Sigmoid colon (tissue), 7 donors: Measurements from ENCODE around the gene PFKL. TPM values are rescaled to one million over a fixed set of nuclear protein-coding genes. Genes with fewer than 3 reads are reported as not detected.

ENCODE experiments used
- DNase-seq: peaks from one replicate; pipeline ENCODE4 v3.0.0-alpha.2; 2019
- H3K27ac ChIP-seq, 4 donors: fragments of 200-600 bp; sonication (generic); one replicate each; pipeline ENCODE4 v1.5.1; 2016 to 2019; ENCODE audit warnings: mild to moderate bottlenecking in 1 of 4
- H3K27me3 ChIP-seq, 3 donors: fragments of 200-600 bp; sonication (generic); one replicate each; pipeline ENCODE4 v1.5.1; 2019; ENCODE audit warnings: mild to moderate bottlenecking in 1 of 3
- H3K36me3 ChIP-seq, 4 donors: fragments of 200-600 bp; sonication (generic); one replicate each; pipeline ENCODE4 v1.5.1; 2016 to 2019
- H3K4me1 ChIP-seq, 4 donors: fragments of 200-600 bp; sonication (generic); one replicate each; pipeline ENCODE4 v1.5.1; 2017 to 2019
- H3K4me3 ChIP-seq, 4 donors: fragments of 200-600 bp; sonication (generic); one replicate each; pipeline ENCODE4 v1.5.1; 2017 to 2019; ENCODE audit warnings: mild to moderate bottlenecking in 2 of 4, moderate library complexity in 1 of 4
- H3K9me3 ChIP-seq, 4 donors: fragments of 200-600 bp in 3 of 4; sonication (generic) in 3 of 4; one replicate each; pipeline versions ENCODE4 v1.5.1 to v1.6.1; 2013 to 2019
- EP300 ChIP-seq, 4 donors: sonication (generic); formaldehyde crosslinking; IDR thresholded peaks; one replicate each; pipeline ENCODE4 v1.6.1; 2017; ENCODE audit warnings: antibody characterized with exemption in 4 of 4
- POLR2A ChIP-seq, 2 donors: fragments of 450-650 bp; IDR thresholded peaks; one replicate each; pipeline ENCODE4 v1.6.1; 2016; ENCODE audit warnings: antibody characterized with exemption in 2 of 2, mild to moderate bottlenecking in 2 of 2, moderate library complexity in 2 of 2
- POLR2AphosphoS5 ChIP-seq, 4 donors: sonication (generic); formaldehyde crosslinking; IDR thresholded peaks; one replicate each; pipeline ENCODE4 v1.6.1; 2017; ENCODE audit warnings: antibody characterized with exemption in 4 of 4
- WGBS, 2 donors: extraction: QIAGEN DNeasy Blood & Tissue Kit; methylation state at CpG; one replicate each; pipeline ENCODE4 v1.1.7; 2013; 5-methylcytosine and 5-hydroxymethylcytosine counted together
- intact Hi-C: fragments of 100-400 bp; cut with DNase I; formaldehyde crosslinking; loops from one replicate; pipeline ENCODE4 v1.15.1; 2023
- polyA plus RNA-seq, 3 donors: library from polyadenylated mRNA; stranded (reverse); fragments of 200-250 nt; gene quantifications; one replicate each; pipeline ENCODE4 v1.2.3, GENCODE V29; 2013
- total RNA-seq, 4 donors: library from RNA; depleted of rRNA; stranded (reverse); fragments of >200 nt; gene quantifications; one replicate each; pipeline ENCODE4 v1.1.0, GENCODE V29; 2016
- TF ChIP-seq, protein P1 (sequence below), 4 experiments: fragments of 450-650 bp in 3 of 4; fragments of 200-600 bp in 1 of 4; IDR thresholded peaks; one replicate each; pipeline ENCODE4 v1.5.1; 2016 to 2019; ENCODE audit warnings: antibody characterized with exemption in 4 of 4, mild to moderate bottlenecking in 3 of 4, moderate library complexity in 2 of 4
- donor health status: healthy with polysubstance abuse.
- donor health status: Bipolar disorder and iron deficiency.
- donor health status: healthy.

PFKL gene
- total and polyA plus RNA-seq, 7 donors: 38.0 to 159 (median 69.8) TPM

DNA sequence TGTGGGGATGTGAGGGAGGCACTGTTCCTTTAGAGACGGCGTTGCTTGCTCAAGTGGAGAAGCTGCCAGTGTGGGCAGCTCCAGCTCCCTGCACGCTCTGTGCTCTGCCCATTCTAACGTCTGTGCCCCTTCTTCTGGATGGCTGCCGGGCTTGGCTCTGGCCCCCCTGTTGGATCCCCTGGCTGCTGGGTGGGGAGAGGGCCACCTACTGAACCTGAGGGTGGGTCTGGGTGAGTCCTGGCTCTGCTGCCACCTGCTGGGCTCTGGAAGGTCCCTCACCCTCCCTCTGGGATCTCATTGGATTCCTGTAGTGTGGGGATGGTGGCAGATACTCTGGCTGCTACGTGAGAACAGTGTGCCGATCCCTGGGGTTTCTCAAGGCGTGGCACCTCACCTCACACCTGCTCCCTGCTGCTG is 5.0 kb downstream of the PFKL start:
- no peak for DNase-seq
- TF ChIP-seq EP300 (IDR thresholded peaks at IDR 0.05): no peak
- TF ChIP-seq, protein P1, sequence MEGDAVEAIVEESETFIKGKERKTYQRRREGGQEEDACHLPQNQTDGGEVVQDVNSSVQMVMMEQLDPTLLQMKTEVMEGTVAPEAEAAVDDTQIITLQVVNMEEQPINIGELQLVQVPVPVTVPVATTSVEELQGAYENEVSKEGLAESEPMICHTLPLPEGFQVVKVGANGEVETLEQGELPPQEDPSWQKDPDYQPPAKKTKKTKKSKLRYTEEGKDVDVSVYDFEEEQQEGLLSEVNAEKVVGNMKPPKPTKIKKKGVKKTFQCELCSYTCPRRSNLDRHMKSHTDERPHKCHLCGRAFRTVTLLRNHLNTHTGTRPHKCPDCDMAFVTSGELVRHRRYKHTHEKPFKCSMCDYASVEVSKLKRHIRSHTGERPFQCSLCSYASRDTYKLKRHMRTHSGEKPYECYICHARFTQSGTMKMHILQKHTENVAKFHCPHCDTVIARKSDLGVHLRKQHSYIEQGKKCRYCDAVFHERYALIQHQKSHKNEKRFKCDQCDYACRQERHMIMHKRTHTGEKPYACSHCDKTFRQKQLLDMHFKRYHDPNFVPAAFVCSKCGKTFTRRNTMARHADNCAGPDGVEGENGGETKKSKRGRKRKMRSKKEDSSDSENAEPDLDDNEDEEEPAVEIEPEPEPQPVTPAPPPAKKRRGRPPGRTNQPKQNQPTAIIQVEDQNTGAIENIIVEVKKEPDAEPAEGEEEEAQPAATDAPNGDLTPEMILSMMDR (IDR thresholded peaks at IDR 0.05): peak in 3 of 4 experiments; percentile 33 to 41 (median 35)
- TF ChIP-seq POLR2AphosphoS5 (IDR thresholded peaks at IDR 0.05): no peak
- intact Hi-C loops: no loop called here
- Histone ChIP-seq H3K4me3 (no peak overlapping the region), H3K36me3 (peaks cover 0 to 14% (median 0%) of the 10 kb centered on the region in 4 donors), H3K9me3 (no peaks in the 10 kb centered on the region), H3K4me1 (peaks cover 0 to 55% (median 36%) of the 10 kb centered on the region in 4 donors), H3K27me3 (no peaks in the 10 kb centered on the region), H3K27ac (peak overlapping the region in 1 of 4 donors; percentile 25)
- 34 to 65% methylated on average over 8 of the region's 8 CpGs for WGBS, 2 donors

DNA sequence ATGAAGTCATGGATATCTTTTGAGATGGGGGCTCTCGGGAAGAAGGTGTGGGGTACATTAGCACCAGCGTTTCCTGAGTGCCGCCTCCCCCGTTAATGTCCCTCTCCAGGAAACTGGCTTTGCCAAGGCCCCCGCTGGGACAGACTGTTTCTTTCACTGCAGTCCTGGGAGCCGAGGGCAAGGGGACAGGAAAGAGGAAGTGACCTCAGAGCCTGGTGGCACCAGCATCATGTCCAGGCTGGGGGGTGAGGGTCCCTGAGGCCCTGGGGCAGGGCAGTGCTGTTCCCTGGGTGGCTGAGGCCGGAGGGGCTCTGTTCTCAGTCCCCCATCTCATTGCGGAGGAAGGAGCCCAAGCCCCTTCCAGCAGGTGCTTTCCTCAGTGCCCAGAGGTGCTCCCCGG is 5.8 kb downstream of the PFKL start:
- peaks cover 0 to 22% (median 3%) of the 10 kb centered on the region in 4 donors for H3K36me3 ChIP-seq
- intact Hi-C loops: no loop called here
- peaks cover 0 to 53% (median 34%) of the 10 kb centered on the region in 4 donors for H3K4me1 ChIP-seq
- peak overlapping the region in 1 of 4 donors; percentile 15 for H3K27ac ChIP-seq
- WGBS, 2 donors: 85 to 89% methylated on average over 9 of the region's 9 CpGs
- H3K9me3 ChIP-seq: no peaks in the 10 kb centered on the region
- no peak for DNase-seq
- no peak overlapping the region for H3K4me3 ChIP-seq
- no peaks in the 10 kb centered on the region for H3K27me3 ChIP-seq
- TF ChIP-seq, protein P1 (IDR thresholded peaks at IDR 0.05): no peak
- TF ChIP-seq EP300 (IDR thresholded peaks at IDR 0.05) (no peak), POLR2AphosphoS5 (IDR thresholded peaks at IDR 0.05) (no peak), POLR2A (IDR thresholded peaks at IDR 0.05) (no peak)

DNA sequence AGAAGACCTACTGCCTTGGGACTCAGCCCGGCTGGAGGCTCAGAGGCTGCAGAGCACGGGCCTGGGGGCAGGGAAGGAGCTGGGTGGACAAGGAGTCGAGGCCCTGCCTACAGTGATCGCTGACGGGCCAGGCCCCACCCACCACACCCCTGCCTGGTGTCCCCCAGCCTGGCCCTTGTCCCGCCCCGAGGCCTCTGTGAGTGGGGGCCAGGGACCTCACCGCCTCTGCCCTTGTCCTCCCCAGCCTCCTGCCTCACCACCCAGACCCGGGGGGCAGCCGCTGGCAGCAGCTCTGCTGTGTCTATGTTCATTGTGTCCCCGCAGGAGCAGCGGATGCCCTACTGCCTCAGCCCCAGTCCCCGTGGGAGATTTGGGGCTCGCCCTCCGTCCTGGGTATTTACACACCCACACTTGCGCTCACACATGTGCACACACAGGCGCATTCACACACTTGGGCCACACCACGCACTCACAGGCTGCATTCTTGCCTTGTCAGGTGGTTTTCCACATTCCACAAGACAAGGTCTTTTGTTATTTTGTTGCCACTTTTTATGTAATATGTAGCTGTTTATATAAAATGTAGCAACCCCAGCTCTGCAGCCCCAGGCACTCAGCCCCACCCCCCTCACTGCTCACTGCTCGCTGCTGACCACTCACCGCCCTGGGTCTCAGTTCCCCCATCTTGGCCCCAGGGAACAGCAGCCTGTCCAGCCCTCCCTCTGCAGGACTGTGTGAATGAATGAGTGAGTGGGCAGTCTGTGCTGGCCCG is 7.3 kb downstream of the PFKL start:
- Histone ChIP-seq H3K27ac (no peak overlapping the region), H3K9me3 (no peaks in the 10 kb centered on the region), H3K36me3 (peaks cover 9 to 37% (median 15%) of the 10 kb centered on the region in 4 donors), H3K4me3 (no peak overlapping the region), H3K27me3 (no peaks in the 10 kb centered on the region), H3K4me1 (peaks cover 0 to 39% (median 21%) of the 10 kb centered on the region in 4 donors)
- WGBS, 2 donors: 86 to 88% methylated on average over 21 of the region's 21 CpGs
- TF ChIP-seq POLR2A (IDR thresholded peaks at IDR 0.05): no peak
- TF ChIP-seq, protein P1 (IDR thresholded peaks at IDR 0.05): no peak
- TF ChIP-seq POLR2AphosphoS5 (IDR thresholded peaks at IDR 0.05): no peak
- no peak for TF ChIP-seq EP300 (IDR thresholded peaks at IDR 0.05)
- DNase-seq: no peak
- intact Hi-C loops: no loop called here

DNA sequence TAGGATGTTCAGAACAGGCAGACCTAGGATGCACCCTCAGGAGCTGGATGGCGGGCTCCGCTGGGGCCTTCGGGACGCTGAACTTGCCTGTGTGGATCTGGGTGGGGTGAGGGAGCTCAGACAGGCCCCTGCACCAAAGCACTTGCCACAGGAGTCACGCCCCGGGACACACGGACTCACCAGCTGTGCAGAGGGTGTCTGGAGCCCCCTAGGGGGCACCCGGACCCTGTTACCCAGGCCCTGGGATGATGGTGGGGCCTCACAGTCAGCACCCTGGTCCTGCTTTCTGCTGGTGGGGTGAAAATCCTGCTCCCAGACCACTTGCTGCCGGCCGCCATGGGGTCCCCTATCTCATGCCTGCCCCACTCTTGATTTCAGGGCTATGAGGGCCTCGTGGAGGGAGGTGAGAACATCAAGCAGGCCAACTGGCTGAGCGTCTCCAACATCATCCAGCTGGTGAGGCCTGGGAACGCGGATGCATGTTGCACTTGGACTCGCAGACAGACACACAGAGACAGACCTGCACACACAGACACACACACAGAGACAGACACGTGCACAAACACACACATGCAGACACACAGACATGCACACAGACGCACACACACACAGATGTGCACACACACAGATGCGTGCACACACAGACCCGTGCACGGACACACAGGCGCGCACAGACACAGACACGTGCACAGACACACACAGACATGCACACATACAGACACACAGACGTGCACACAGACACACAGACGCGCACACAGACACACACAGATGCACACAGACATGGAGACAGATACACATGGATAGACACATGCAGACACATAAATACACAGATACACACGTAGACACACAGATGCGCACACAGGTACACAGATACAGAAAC is 11.0 kb downstream of the PFKL start:
- no peaks in the 10 kb centered on the region for H3K27me3 ChIP-seq
- no peak overlapping the region for H3K27ac ChIP-seq
- WGBS, 2 donors: 92 to 93% methylated on average over 28 of the region's 28 CpGs
- intact Hi-C loops: no loop called here
- no peak for DNase-seq
- H3K4me1 ChIP-seq: peaks cover 0 to 5% (median 0%) of the 10 kb centered on the region in 4 donors
- no peak overlapping the region for H3K4me3 ChIP-seq
- H3K9me3 ChIP-seq: no peaks in the 10 kb centered on the region
- peaks cover 16 to 71% (median 36%) of the 10 kb centered on the region in 4 donors for H3K36me3 ChIP-seq
- no peak for TF ChIP-seq POLR2A (IDR thresholded peaks at IDR 0.05)
- TF ChIP-seq POLR2AphosphoS5 (IDR thresholded peaks at IDR 0.05): no peak
- TF ChIP-seq, protein P1 (IDR thresholded peaks at IDR 0.05): no peak
- no peak for TF ChIP-seq EP300 (IDR thresholded peaks at IDR 0.05)
